Sigmoid colon (tissue), 4 donors: ENCODE data around the gene SPDYE17.
"Not testable (repeated sequence)": the region's sequence is repeated elsewhere in the genome, so short reads cannot be mapped to it uniquely, and the experiment has no call there.

Source experiments
- CTCF ChIP-seq, 4 experiments: fragments of 450-650 bp in 3 of 4; fragments of 200-600 bp in 1 of 4; IDR thresholded peaks; one replicate each; pipeline ENCODE4 v1.5.1; 2016 to 2019; ENCODE audit warnings: antibody characterized with exemption in 4 of 4, mild to moderate bottlenecking in 3 of 4, moderate library complexity in 2 of 4
- POLR2A ChIP-seq, 2 donors: fragments of 450-650 bp; IDR thresholded peaks; one replicate each; pipeline ENCODE4 v1.6.1; 2016; ENCODE audit warnings: antibody characterized with exemption in 2 of 2, mild to moderate bottlenecking in 2 of 2, moderate library complexity in 2 of 2
- POLR2AphosphoS5 ChIP-seq, 4 donors: sonication (generic); formaldehyde crosslinking; IDR thresholded peaks; one replicate each; pipeline ENCODE4 v1.6.1; 2017; ENCODE audit warnings: antibody characterized with exemption in 4 of 4

- not testable (repeated sequence) for TF ChIP-seq CTCF, POLR2A, POLR2AphosphoS5 (IDR thresholded peaks at IDR 0.05)
These were observed 30.4 kb upstream of the SPDYE17 start, which contains the start of gene SPDYE18 for GRCh38 chr7:77062557-77062956.
